Body of pancreas (tissue), 4 donors: ENCODE measurements around the gene PREB. TPM values are rescaled to one million over a fixed set of nuclear protein-coding genes. Genes with fewer than 3 reads are reported as not detected.

ENCODE experiments used
- ATAC-seq: fragments of 150-250 bp; one replicate; pipeline ENCODE4 v1.9.1; 2016
- DNase-seq, 4 donors: peaks; one replicate each; pipeline ENCODE4 v3.0.0-alpha.2; 2019
- H3K27ac ChIP-seq, 4 donors: fragments of 200-600 bp; sonication (generic); 1 replicate in 3 of 4; 2 replicates in 1 of 4; pipeline versions ENCODE4 v1.5.1 to v1.6.1; 2016 to 2019; ENCODE audit warnings: mild to moderate bottlenecking in 1 of 4, mixed read lengths in 1 of 4, moderate library complexity in 1 of 4
- H3K27me3 ChIP-seq, 2 donors: fragments of 200-600 bp; sonication (generic); one replicate each; pipeline ENCODE4 v1.6.0; 2016; ENCODE audit warnings: mild to moderate bottlenecking in 1 of 2
- H3K36me3 ChIP-seq, 2 donors: fragments of 200-600 bp; sonication (generic); replicated peaks in 1 of 2; 2 replicates each; pipeline ENCODE4 v1.5.1; 2016; ENCODE audit warnings: low read depth in 2 of 2; ENCODE audit not compliant: insufficient read depth in 1 of 2
- H3K4me1 ChIP-seq: fragments of 200-600 bp; sonication (generic); one replicate; pipeline ENCODE4 v1.6.0; 2016
- H3K4me3 ChIP-seq, 2 donors: fragments of 200-600 bp; sonication (generic); 1 replicate in 1 of 2; 2 replicates in 1 of 2; pipeline ENCODE4 v1.5.1; 2016 to 2019
- H3K9me3 ChIP-seq, 3 donors: fragments of 200-600 bp; sonication (generic); 1 replicate in 2 of 3; 2 replicates in 1 of 3; pipeline ENCODE4 v1.5.1; 2016
- CTCF ChIP-seq, 7 experiments: fragments of 450-650 bp in 4 of 7; fragments of 200-600 bp in 3 of 7; sonication (generic) in 3 of 7; IDR thresholded peaks; one replicate each; pipeline ENCODE4 v1.5.1; 2016 to 2019; ENCODE audit warnings: antibody characterized with exemption in 7 of 7
- POLR2A ChIP-seq, 3 donors: fragments of 450-650 bp; IDR thresholded peaks; one replicate each; pipeline ENCODE4 v1.6.1; 2016; ENCODE audit warnings: antibody characterized with exemption in 3 of 3, mild to moderate bottlenecking in 2 of 3
- WGBS, 2 donors: methylation state at CpG; one replicate each; pipeline ENCODE4 v1.1.5; 2017; 5-methylcytosine and 5-hydroxymethylcytosine counted together
- intact Hi-C: fragments of 100-400 bp; cut with DNase I; formaldehyde crosslinking; loops from one replicate; pipeline ENCODE4 v1.15.1; 2023
- total RNA-seq, 2 donors: library from RNA; depleted of rRNA; stranded (reverse); fragments of >200 nt; gene quantifications; one replicate each; pipeline ENCODE4 v1.1.0, GENCODE V29; 2016

PREB gene
- total RNA-seq, 2 donors from 2014 or later, result 56.3 to 103 TPM

GRCh38 chr2:27138111-27138510 is 3.7 kb upstream of the PREB start:
- H3K4me3 ChIP-seq, result no peak overlapping the region
- WGBS, 2 donors, result 57 to 67% methylated on average over 7 of the region's 7 CpGs
- H3K4me1 ChIP-seq, result peaks cover 9% of the 10 kb centered on the region
- no peak for ATAC-seq
- no peak for DNase-seq
- H3K36me3 ChIP-seq, result no peaks in the 10 kb centered on the region
- no peaks in the 10 kb centered on the region for H3K9me3 ChIP-seq
- intact Hi-C loops, result no loop called here
- no peak overlapping the region for H3K27ac ChIP-seq
- TF ChIP-seq CTCF (IDR thresholded peaks at IDR 0.05), result no peak
- no peak for TF ChIP-seq POLR2A (IDR thresholded peaks at IDR 0.05)
- no peaks in the 10 kb centered on the region for H3K27me3 ChIP-seq

DNA sequence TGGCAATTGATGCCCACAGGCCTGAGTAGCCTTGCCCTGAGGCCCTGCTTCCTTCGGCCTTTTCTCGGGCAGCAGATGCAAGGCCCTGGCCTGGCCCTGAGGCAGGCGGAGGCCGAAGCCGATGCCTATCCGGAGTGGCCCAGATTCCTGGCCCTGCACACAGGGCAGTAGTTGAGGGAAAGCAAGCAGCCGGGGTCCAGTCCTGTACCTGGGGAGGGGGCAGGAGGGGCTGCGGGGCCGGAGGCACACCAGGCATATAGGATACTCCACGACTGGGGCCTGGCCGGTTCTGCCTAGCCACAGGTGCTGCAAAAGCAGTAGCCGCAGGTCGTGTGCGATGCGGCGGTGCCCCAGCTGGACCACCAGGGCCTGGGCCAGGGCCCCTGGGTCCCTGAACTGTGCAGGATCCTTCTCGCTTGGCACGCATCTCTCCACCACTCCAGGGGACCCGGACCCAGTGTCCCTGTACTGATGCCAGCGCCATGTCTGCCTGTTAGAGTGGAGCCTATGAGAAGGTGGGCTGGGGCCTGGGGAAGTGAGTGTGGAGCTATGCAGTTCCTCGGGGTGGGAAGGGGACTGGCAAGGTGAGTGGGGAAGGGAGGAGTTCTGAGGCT is 3.0 kb upstream of the PREB start:
- 78 to 85% methylated on average over 14 to 19 of the region's 21 CpGs for WGBS, 2 donors
- H3K4me1 ChIP-seq, result peaks cover 15% of the 10 kb centered on the region
- no peak for TF ChIP-seq POLR2A (IDR thresholded peaks at IDR 0.05)
- TF ChIP-seq CTCF (IDR thresholded peaks at IDR 0.05), result no peak
- intact Hi-C loops, result no loop called here
- H3K4me3 ChIP-seq, result no peak overlapping the region
- peaks cover 0 to 4% of the 10 kb centered on the region in 2 donors for H3K36me3 ChIP-seq
- H3K27ac ChIP-seq, result no peak overlapping the region
- no peaks in the 10 kb centered on the region for H3K9me3 ChIP-seq
- ATAC-seq, result no peak
- DNase-seq, result no peak
- no peaks in the 10 kb centered on the region for H3K27me3 ChIP-seq

DNA sequence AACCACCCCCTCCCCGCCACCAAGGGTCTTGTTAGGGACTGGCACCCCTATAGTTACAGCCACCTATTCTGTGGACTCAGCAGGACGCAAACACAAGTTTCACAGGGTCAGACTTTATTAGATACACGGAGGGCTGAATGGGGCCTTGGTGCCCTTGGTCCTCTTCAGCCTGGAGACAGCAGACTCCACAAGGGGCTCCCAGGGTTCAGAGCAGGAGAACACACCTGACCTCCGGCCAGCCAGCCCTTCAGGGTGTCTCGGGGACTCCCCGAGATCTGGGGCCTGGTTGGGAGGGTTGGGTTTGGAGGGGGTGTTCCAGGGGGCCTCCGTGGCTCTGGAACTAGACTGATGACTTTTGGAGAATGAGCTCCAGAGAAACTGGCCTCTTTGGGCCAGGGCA is 2.3 kb upstream of the PREB start:
- H3K36me3 ChIP-seq, result peaks cover 3 to 5% of the 10 kb centered on the region in 2 donors
- H3K4me1 ChIP-seq, result peaks cover 20% of the 10 kb centered on the region
- no peak for ATAC-seq
- DNase-seq, result no peak
- TF ChIP-seq CTCF (IDR thresholded peaks at IDR 0.05) (no peak), POLR2A (IDR thresholded peaks at IDR 0.05) (no peak)
- no peak overlapping the region for H3K4me3 ChIP-seq
- no peaks in the 10 kb centered on the region for H3K27me3 ChIP-seq
- WGBS, 2 donors, result 80 to 83% methylated on average over 1 to 7 of the region's 7 CpGs
- H3K9me3 ChIP-seq, result no peaks in the 10 kb centered on the region
- H3K27ac ChIP-seq, result no peak overlapping the region
- intact Hi-C loops, result no loop called here

DNA sequence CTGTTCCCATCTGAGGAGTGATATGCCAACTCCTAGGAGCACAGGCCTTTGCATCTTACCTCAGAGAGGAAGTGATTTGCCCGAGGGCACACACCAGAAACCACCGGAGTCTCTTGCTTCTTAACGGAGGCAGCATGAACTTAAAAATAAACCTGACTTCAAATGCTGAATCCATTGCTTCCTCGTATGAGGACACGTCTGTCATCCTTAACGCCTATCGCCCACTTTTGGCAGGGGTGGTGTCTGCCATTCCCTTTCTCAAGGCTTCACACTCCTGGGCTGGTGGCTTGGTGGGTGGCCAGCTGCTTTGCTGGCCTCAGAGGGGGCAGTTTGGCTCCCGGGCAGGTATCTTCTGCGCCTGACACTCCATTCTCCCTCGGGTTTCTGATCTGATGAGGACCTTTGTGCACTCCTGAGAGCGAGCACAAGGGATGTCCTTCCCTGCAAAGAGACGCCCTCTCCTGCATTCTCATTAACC is 1.1 kb upstream of the PREB start:
- ATAC-seq, result no peak
- intact Hi-C loops, result no loop called here
- no peak for DNase-seq
- TF ChIP-seq CTCF (IDR thresholded peaks at IDR 0.05) (no peak), POLR2A (IDR thresholded peaks at IDR 0.05) (no peak)
- H3K27ac ChIP-seq, result no peak overlapping the region
- no peaks in the 10 kb centered on the region for H3K27me3 ChIP-seq
- no peaks in the 10 kb centered on the region for H3K9me3 ChIP-seq
- H3K4me3 ChIP-seq, result no peak overlapping the region
- H3K36me3 ChIP-seq, result peaks cover 5 to 16% of the 10 kb centered on the region in 2 donors
- peaks cover 20% of the 10 kb centered on the region for H3K4me1 ChIP-seq
- WGBS, 2 donors, result 76 to 84% methylated on average over 12 of the region's 12 CpGs
